Lower leg skin (tissue), 4 donors: ENCODE measurements around the gene SMIM8. TPM values are rescaled to one million over a fixed set of nuclear protein-coding genes. Genes with fewer than 3 reads are reported as not detected.

Experiments used
- DNase-seq, 2 donors: peaks; one replicate each; pipeline ENCODE4 v3.0.0-alpha.2; 2019; ENCODE audit warnings: low spot score in 2 of 2
- H3K4me3 ChIP-seq: fragments of 200-600 bp; sonication (generic); 2 replicates; pipeline ENCODE4 v1.5.1; 2017; ENCODE audit warnings: mild to moderate bottlenecking, low read depth; ENCODE audit not compliant: poor library complexity, severe bottlenecking
- POLR2A ChIP-seq, 2 donors: fragments of 450-650 bp; IDR thresholded peaks; one replicate each; pipeline ENCODE4 v1.6.1; 2016 to 2017; ENCODE audit warnings: antibody characterized with exemption in 2 of 2, mild to moderate bottlenecking in 1 of 2, moderate library complexity in 1 of 2
- WGBS, 2 donors: methylation state at CpG; one replicate each; pipeline ENCODE4 v1.1.5; 2018; 5-methylcytosine and 5-hydroxymethylcytosine counted together
- intact Hi-C: fragments of 100-400 bp; cut with DNase I; formaldehyde crosslinking; loops from one replicate; pipeline ENCODE4 v1.15.0; 2023; ENCODE audit warnings: low total_unique reads
- total RNA-seq, 4 donors: library from RNA; depleted of rRNA; stranded (reverse); fragments of >200 nt; gene quantifications; one replicate each; pipeline ENCODE4 v1.1.0, GENCODE V29; 2016
- TF ChIP-seq, protein P1 (sequence below), 3 donors: fragments of 450-650 bp; IDR thresholded peaks; one replicate each; pipeline ENCODE4 v1.5.1; 2016; ENCODE audit warnings: antibody characterized with exemption in 3 of 3, mild to moderate bottlenecking in 3 of 3, moderate library complexity in 2 of 3

SMIM8 gene
- total RNA-seq, 4 donors from 2014 or later = 3.1 to 6.2 (median 4.5) TPM

DNA sequence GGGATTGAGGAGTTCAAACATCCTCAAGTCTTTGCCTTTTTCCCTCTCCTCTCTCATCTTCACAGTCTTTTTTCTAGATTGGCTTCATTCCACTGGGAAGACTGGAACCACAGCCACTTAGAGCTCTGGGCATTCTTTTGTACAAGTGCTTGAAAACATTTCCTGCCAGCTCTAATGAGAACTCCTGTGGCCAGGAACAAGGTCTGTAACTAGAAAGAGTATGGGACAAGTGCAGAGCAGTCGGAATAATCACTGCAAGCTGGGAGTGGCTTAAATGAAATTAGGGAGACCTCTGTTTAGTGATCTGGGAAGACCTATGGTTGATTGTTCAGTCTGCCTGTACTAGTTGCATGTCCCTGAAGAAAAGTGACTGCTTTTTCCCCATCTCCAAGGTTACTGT, 41.0 kb upstream of the SMIM8 start:
- H3K4me3 ChIP-seq = no peak overlapping the region
- no peak for DNase-seq
- WGBS, 2 donors = 41 to 67% methylated on average over 1 of the region's 1 CpG
- TF ChIP-seq, protein P1, sequence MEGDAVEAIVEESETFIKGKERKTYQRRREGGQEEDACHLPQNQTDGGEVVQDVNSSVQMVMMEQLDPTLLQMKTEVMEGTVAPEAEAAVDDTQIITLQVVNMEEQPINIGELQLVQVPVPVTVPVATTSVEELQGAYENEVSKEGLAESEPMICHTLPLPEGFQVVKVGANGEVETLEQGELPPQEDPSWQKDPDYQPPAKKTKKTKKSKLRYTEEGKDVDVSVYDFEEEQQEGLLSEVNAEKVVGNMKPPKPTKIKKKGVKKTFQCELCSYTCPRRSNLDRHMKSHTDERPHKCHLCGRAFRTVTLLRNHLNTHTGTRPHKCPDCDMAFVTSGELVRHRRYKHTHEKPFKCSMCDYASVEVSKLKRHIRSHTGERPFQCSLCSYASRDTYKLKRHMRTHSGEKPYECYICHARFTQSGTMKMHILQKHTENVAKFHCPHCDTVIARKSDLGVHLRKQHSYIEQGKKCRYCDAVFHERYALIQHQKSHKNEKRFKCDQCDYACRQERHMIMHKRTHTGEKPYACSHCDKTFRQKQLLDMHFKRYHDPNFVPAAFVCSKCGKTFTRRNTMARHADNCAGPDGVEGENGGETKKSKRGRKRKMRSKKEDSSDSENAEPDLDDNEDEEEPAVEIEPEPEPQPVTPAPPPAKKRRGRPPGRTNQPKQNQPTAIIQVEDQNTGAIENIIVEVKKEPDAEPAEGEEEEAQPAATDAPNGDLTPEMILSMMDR (IDR thresholded peaks at IDR 0.05) = no peak
- no peak for TF ChIP-seq POLR2A (IDR thresholded peaks at IDR 0.05)
- intact Hi-C loops = no loop called here

DNA sequence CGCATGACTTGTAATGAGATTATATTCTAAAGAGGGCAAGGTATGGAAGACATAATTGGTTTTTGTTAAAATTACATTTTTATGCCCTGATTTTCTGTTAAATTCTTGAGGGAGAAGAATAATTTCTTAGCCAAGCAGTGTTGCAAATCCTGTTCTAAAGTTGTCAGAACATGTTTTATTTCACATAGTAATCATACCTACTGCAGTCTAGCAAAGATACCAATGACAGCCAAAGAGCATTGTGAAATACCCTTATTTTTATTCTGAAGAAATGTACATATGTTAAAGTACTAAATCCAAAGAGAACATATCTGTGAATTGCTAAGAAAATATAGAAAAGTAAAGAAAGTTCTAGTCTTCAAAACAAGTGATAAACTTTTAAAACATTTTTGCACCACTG, 39.6 kb upstream of the SMIM8 start:
- H3K4me3 ChIP-seq = no peak overlapping the region
- 69 to 75% methylated on average over 1 of the region's 1 CpG for WGBS, 2 donors
- intact Hi-C loops = no loop called here
- no peak for DNase-seq
- TF ChIP-seq, protein P1 (IDR thresholded peaks at IDR 0.05) = no peak
- no peak for TF ChIP-seq POLR2A (IDR thresholded peaks at IDR 0.05)

- TF ChIP-seq, protein P1 (IDR thresholded peaks at IDR 0.05) = no peak
- no peak for TF ChIP-seq POLR2A (IDR thresholded peaks at IDR 0.05)
- H3K4me3 ChIP-seq = no peak overlapping the region
- intact Hi-C loops = no loop called here
- no peak for DNase-seq
- WGBS, 2 donors = 65 to 77% methylated on average over 3 of the region's 3 CpGs
Measured at GRCh38 chr6:87283461-87283860, 38.9 kb upstream of the SMIM8 start.

DNA sequence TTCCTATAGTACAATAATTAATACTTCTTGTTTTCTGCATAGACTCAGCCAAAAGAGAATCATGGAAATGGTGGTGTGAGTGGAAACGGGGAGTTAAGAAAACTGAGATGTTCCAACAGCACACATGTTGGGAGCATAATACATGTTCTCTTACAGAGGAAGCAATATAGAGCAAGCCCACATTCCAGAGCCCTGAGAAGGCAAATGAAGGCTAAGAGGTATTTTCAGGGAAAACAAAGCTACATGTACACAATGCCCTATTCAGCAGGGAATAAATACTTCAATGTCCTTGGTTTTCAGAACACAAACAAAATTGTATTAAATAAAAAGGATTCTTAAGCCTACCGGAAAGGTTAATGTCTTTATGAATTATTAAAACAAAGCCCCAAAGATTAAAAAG, 35.1 kb upstream of the SMIM8 start:
- WGBS, 2 donors = 74 to 79% methylated on average over 2 of the region's 2 CpGs
- intact Hi-C loops = no loop called here
- TF ChIP-seq, protein P1 (IDR thresholded peaks at IDR 0.05) = no peak
- TF ChIP-seq POLR2A (IDR thresholded peaks at IDR 0.05) = no peak
- no peak for DNase-seq
- H3K4me3 ChIP-seq = no peak overlapping the region

GRCh38 chr6:87289571-87289970, 32.8 kb upstream of the SMIM8 start:
- no peak for TF ChIP-seq POLR2A (IDR thresholded peaks at IDR 0.05)
- TF ChIP-seq, protein P1 (IDR thresholded peaks at IDR 0.05) = no peak
- intact Hi-C loops = no loop called here
- DNase-seq = no peak
- WGBS, 2 donors = 88 to 95% methylated on average over 3 of the region's 3 CpGs
- no peak overlapping the region for H3K4me3 ChIP-seq

GRCh38 chr6:87291883-87292282, 30.5 kb upstream of the SMIM8 start:
- no peak overlapping the region for H3K4me3 ChIP-seq
- 50 to 67% methylated on average over 2 of the region's 2 CpGs for WGBS, 2 donors
- intact Hi-C loops = no loop called here
- no peak for TF ChIP-seq POLR2A (IDR thresholded peaks at IDR 0.05)
- TF ChIP-seq, protein P1 (IDR thresholded peaks at IDR 0.05) = no peak
- DNase-seq = no peak
